MG63 (cell line): Measurements from ENCODE around the gene VTA1. TPM values are rescaled to one million over a fixed set of nuclear protein-coding genes. Genes with fewer than 3 reads are reported as not detected.
A peak's percentile ranks its signal among the peaks of the same experiment; 100 is the strongest.
"Not testable (repeated sequence)": the region's sequence is repeated elsewhere in the genome, so short reads cannot be mapped to it uniquely, and the experiment has no call there.

Experiments
- DNase-seq: peaks from one replicate; pipeline ENCODE4 v3.0.0-alpha.2; 2020
- H3K27me3 ChIP-seq: fragments of 250-450 bp; sonication (Bioruptor Pico); 2 replicates; pipeline ENCODE4 v1.5.1; 2020; ENCODE audit warnings: mild to moderate bottlenecking, moderate library complexity
- H3K36me3 ChIP-seq: fragments of 250-450 bp; sonication (Bioruptor Pico); 2 replicates; pipeline ENCODE4 v1.5.1; 2020; ENCODE audit warnings: mild to moderate bottlenecking, moderate library complexity
- H3K4me3 ChIP-seq: fragments of 250-450 bp; sonication (Bioruptor Pico); 2 replicates; pipeline ENCODE4 v1.5.1; 2020; ENCODE audit warnings: mild to moderate bottlenecking, moderate library complexity
- H3K9me3 ChIP-seq: fragments of 250-450 bp; sonication (Bioruptor Pico); 2 replicates; pipeline ENCODE4 v1.5.1; 2020; ENCODE audit warnings: mild to moderate bottlenecking, moderate library complexity
- total RNA-seq: library from RNA; depleted of rRNA; stranded (reverse); fragments of >200 nt; shearing (Covaris generic); gene quantifications from 2 replicates; pipeline ENCODE4 v1.2.3, GENCODE V29; 2014; ENCODE audit warnings: low replicate concordance

VTA1 gene
- total RNA-seq, 1 experiment from 2014 or later = 119 TPM

- no peaks in the 10 kb centered on the region for H3K27me3 ChIP-seq
- no peak for DNase-seq
- no peak overlapping the region for H3K4me3 ChIP-seq
- peaks cover 43% of the 10 kb centered on the region for H3K36me3 ChIP-seq
- H3K9me3 ChIP-seq = peaks cover 6% of the 10 kb centered on the region; the same call in 1 of the 2 replicates
Measured at GRCh38 chr6:142192343-142192742, 45.3 kb downstream of the VTA1 start.

- peaks cover 50% of the 10 kb centered on the region for H3K36me3 ChIP-seq
Measured at GRCh38 chr6:142193621-142194020, 46.6 kb downstream of the VTA1 start.

GRCh38 chr6:142195862-142196541 is 48.9 kb downstream of the VTA1 start:
- peaks cover 7% of the 10 kb centered on the region; the same call in 1 of the 2 replicates for H3K9me3 ChIP-seq
- H3K4me3 ChIP-seq = no peak overlapping the region
- peaks cover 60% of the 10 kb centered on the region for H3K36me3 ChIP-seq
- no peak for DNase-seq
- no peaks in the 10 kb centered on the region for H3K27me3 ChIP-seq

More at GRCh38 chr6:142193621-142194020, 46.6 kb downstream of the VTA1 start:
- Histone ChIP-seq H3K27me3 (no peaks in the 10 kb centered on the region), H3K9me3 (peaks cover 7% of the 10 kb centered on the region; the same call in 1 of the 2 replicates), H3K4me3 (no peak overlapping the region)
- DNase-seq = no peak

GRCh38 chr6:142200846-142201628 is 54.0 kb downstream of the VTA1 start:
- no peak overlapping the region for H3K4me3 ChIP-seq
- H3K27me3 ChIP-seq = no peaks in the 10 kb centered on the region
- peaks cover 79% of the 10 kb centered on the region for H3K36me3 ChIP-seq
- no peak for DNase-seq
- peaks cover 5% of the 10 kb centered on the region; the same call in 1 of the 2 replicates for H3K9me3 ChIP-seq

GRCh38 chr6:142207265-142207877 is 60.3 kb downstream of the VTA1 start:
- no peak overlapping the region for H3K4me3 ChIP-seq
- no peaks in the 10 kb centered on the region for H3K27me3 ChIP-seq
- peaks cover 78% of the 10 kb centered on the region for H3K36me3 ChIP-seq
- peaks cover 2% of the 10 kb centered on the region; the same call in 1 of the 2 replicates for H3K9me3 ChIP-seq
- DNase-seq = peak; percentile 7

- peaks cover 65% of the 10 kb centered on the region for H3K36me3 ChIP-seq
- no peaks in the 10 kb centered on the region for H3K27me3 ChIP-seq
- peaks cover 2% of the 10 kb centered on the region; the same call in 1 of the 2 replicates for H3K9me3 ChIP-seq
- DNase-seq = no peak
- no peak overlapping the region for H3K4me3 ChIP-seq
Measured at GRCh38 chr6:142210606-142211005, 63.5 kb downstream of the VTA1 start.

- Histone ChIP-seq H3K4me3 (no peak overlapping the region), H3K9me3 (peaks cover 2% of the 10 kb centered on the region; the same call in 1 of the 2 replicates), H3K27me3 (no peaks in the 10 kb centered on the region), H3K36me3 (peaks cover 40% of the 10 kb centered on the region)
- no peak for DNase-seq
Measured at GRCh38 chr6:142213402-142213801, 66.3 kb downstream of the VTA1 start.

- H3K4me3 ChIP-seq = no peak overlapping the region
- H3K36me3 ChIP-seq = peaks cover 20% of the 10 kb centered on the region
- no peak for DNase-seq
- H3K27me3 ChIP-seq = no peaks in the 10 kb centered on the region
- no peaks in the 10 kb centered on the region for H3K9me3 ChIP-seq
Measured at GRCh38 chr6:142218446-142218845, 71.4 kb downstream of the VTA1 start.

- peaks cover 17% of the 10 kb centered on the region for H3K36me3 ChIP-seq
- no peak overlapping the region for H3K4me3 ChIP-seq
- H3K9me3 ChIP-seq = no peaks in the 10 kb centered on the region
- H3K27me3 ChIP-seq = no peaks in the 10 kb centered on the region
- DNase-seq = no peak
Measured at GRCh38 chr6:142222022-142222421, 75.0 kb downstream of the VTA1 start.

GRCh38 chr6:142223938-142224337 is 76.9 kb downstream of the VTA1 start:
- Histone ChIP-seq H3K9me3 (no peaks in the 10 kb centered on the region), H3K4me3 (no peak overlapping the region), H3K27me3 (no peaks in the 10 kb centered on the region), H3K36me3 (peaks cover 11% of the 10 kb centered on the region)
- DNase-seq = no peak

- Histone ChIP-seq H3K36me3 (no peaks in the 10 kb centered on the region; the same call in none of the 2 replicates), H3K4me3 (no peak overlapping the region), H3K27me3 (no peaks in the 10 kb centered on the region), H3K9me3 (no peaks in the 10 kb centered on the region)
- DNase-seq = no peak
Measured at GRCh38 chr6:142225115-142225514, 78.1 kb downstream of the VTA1 start.

GRCh38 chr6:142225552-142225951 is 78.5 kb downstream of the VTA1 start:
- Histone ChIP-seq H3K4me3 (no peak overlapping the region), H3K27me3 (no peaks in the 10 kb centered on the region), H3K36me3 (no peaks in the 10 kb centered on the region; the same call in none of the 2 replicates), H3K9me3 (no peaks in the 10 kb centered on the region)
- DNase-seq = no peak

GRCh38 chr6:142226731-142227130 is 79.7 kb downstream of the VTA1 start:
- no peaks in the 10 kb centered on the region; the same call in 1 of the 2 replicates for H3K36me3 ChIP-seq
- no peaks in the 10 kb centered on the region for H3K9me3 ChIP-seq
- no peak for DNase-seq
- H3K4me3 ChIP-seq = no peak overlapping the region
- H3K27me3 ChIP-seq = no peaks in the 10 kb centered on the region

- not testable (repeated sequence) for H3K4me3 ChIP-seq, H3K36me3 ChIP-seq, DNase-seq, H3K27me3 ChIP-seq, H3K9me3 ChIP-seq
Measured at GRCh38 chr6:142229518-142230270, 82.6 kb downstream of the VTA1 start.

- not testable (repeated sequence) for H3K36me3 ChIP-seq, H3K9me3 ChIP-seq, H3K27me3 ChIP-seq, DNase-seq, H3K4me3 ChIP-seq
Measured at GRCh38 chr6:142232206-142233044, 85.4 kb downstream of the VTA1 start.
